ENCODE measurements around the gene S100A8. TPM values are rescaled to one million over a fixed set of nuclear protein-coding genes. Genes with fewer than 3 reads are reported as not detected.

Gene S100A8
- polyA plus RNA-seq, 5 donors, result 12.1 to 30.7 (median 22.1) TPM

DNA sequence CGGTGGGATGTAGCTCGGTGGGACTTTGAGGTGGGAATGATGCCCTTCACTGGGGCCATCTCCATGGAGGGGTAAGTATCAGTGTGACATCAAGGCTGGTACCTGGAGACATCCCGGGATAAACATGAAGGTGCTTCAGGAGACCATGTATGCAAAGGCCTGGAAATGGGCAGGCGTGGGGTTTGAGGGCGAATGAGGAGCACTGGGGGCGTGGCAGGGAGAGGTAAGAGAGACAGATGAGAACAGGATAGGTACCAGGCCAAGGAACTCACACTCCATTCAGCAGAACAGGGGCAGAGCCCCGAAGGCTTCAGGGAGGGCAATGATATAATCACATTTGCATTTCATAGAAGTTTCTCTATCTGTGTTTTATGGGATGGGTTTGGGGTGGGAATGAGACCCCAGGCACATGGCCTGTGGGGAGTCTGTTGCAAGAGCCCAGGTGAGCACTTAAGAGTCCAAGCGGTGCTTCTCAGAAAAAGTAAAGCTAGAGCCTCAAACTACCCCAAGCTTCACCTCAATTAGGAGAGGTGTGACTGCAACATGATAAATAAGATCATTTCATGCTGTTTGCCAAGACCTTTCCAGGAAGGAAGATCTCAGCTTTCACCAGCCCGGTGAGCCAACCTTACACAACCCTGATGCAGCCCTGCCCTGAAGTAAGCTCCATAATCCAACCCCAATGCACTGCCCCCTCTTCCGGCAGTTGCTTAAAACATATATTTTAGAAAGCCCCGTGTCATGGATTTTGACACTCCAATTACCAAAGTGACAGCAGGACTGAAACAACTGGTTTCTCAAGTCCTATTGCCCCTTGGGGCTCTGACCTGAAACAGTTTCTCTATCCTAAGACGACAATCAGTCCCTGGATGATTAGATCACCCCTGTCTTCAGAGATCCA, 25.9 kb downstream of the S100A8 start:
- no peak for DNase-seq

DNA sequence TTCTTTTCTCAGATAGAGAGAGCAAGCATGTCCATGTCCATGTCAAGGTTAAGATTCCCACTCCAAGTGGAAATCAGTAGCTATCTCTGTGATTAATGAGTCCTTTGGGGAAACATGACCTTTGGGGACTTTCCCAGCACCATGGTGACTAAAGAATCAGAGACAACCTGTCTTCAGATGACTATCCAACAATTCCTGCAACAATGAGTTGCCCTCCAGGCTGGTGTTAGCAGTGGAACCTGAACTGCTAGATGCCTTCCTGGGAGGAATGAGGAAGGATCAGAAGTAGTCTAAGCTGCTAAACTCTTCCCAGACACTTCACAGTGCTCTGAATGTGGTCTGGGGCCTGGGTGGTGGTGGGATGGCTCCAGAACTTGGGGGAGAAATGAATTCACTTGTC, 26.7 kb downstream of the S100A8 start:
- DNase-seq, result no peak

DNA sequence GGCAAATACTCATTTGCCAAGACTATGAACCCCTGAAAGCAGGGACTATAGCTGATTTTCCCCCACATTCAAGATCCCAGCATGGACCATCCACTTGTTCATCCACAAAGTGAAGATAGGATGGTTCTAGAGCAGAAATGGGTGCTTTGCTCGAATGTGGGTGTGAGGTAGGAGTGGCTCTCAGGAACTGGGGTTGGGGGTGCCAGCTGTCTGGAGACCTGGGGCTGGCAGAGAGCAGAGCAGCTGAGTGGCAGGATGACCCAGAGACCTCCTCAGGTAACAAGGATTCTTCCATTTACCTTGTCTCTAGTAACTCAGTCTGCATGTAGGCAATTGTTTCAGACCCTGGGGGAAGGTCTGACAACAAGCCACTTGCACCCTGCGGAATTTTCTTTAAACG, 27.2 kb downstream of the S100A8 start:
- no peak for DNase-seq

DNA sequence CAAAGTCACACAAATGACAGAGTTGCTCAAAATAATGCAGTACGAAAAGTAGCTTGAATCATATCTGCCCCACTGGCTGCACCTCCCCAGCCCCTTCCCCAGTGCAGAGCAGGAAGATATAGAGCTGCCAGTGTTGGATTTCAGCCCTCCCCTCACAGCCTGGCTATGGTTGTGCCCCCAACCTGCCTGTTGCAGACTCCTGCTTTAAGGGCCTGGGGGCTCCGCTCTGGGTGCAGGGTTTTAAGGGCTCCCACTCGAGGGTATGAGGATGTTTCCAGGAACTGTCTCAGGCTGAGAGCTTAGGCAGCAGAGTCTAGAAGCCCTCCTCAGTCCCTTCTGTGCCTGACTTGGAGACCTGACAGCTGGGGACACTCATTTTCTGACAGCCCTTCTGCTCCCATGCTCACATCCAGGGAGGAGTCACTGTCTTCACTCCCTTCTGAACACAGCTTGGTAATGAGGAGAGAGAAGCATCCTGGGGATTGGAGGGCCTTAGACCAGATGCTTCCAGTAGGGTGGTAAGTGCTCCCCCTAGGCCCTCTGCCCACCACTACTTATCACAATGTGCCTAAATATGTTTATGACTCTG, 28.6 kb downstream of the S100A8 start:
- DNase-seq, result peak; percentile 16 to 20

DNA sequence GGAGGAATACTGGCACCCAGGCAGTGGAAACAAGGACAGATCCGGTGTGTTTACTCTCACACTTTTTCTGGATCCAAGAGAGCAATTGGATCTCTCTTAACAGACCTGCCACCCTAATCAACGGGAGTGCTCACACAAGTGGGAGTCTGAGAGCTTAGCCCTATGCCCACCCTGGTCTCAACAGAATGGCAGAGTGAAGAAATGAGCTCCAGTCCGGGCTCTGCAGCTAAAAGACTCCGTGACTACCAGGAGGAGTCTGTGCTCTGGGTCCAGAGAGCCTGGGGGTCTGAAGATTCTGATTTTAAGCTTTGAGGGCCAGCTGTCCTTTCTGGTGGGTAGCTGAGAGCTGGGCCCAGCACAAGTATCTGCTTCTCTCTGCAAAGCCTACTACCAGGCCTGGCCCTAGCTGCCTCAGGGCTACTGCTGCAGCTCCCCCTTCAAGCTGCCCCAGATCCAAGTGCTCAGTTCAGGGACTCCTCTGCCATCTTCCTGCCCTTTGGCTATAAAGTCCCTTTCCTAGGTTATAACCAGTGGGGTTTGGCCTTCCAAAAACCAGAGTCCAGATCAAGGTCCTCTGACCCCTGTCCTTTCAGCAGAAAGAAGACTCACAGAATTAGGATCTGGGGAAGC, 29.3 kb downstream of the S100A8 start:
- DNase-seq, result no peak

DNA sequence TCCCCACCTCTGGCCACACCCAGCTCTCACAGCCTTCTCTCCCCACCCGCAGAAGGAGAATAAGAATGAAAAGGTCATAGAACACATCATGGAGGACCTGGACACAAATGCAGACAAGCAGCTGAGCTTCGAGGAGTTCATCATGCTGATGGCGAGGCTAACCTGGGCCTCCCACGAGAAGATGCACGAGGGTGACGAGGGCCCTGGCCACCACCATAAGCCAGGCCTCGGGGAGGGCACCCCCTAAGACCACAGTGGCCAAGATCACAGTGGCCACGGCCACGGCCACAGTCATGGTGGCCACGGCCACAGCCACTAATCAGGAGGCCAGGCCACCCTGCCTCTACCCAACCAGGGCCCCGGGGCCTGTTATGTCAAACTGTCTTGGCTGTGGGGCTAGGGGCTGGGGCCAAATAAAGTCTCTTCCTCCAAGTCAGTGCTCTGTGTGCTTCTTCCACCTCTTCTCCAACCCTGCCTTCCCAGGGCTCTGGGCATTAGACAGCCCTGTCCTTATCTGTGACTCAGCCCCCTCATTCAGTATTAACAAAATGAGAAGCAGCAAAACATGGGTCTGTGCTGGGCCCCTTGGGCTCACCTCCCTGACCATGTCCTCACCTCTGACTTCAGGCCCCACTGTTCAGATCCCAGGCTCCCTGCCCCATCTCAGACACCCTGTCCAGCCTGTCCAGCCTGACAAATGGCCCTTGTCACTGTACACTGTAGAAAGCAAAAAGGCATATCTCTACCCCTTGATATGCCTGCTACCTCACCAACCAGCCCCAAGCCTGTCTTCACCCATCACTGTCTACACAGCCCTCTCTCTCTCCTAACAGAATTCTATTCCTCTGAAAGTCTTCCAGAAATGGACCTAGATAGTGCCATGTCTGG, 30.0 kb downstream of the S100A8 start:
- DNase-seq, result no peak

DNA sequence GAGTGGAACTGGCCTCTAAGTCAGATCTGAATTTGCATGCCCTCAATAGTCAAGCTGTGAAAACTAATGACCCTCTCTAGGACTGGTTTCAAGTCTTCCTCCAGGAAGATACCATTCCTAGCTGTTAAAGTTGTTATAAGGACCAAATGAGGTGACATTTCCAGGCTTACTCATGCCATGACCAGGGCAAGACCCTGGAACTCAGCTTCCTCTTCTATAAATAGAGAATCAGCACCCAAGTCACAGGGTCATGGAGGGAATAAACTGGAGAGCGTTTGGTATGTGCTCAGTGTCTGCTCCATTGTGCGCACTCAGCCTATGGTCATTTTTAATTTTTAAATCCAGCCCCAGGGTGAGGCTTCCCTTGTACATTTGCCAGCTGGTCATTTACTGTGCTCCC, 30.7 kb downstream of the S100A8 start:
- DNase-seq, result no peak

DNA sequence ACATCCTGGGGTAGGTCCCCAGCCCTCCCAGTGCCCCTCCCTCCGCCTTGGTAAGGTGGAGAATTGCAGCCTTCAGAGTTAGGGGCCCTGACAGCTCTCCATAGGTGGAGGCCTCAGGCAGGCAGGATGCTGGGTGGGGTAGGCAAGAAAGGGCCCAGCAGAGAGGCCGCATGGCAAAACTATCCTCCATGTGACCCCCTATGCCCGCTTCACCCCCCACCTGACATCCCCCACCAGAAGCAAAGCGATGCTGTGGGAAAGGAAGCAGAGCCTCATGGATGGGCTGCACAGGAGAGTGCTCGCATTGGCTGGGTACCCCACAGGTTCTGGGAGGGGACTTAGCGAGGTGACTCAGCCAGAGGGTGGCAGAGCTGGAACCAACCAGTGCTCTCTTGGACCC, 31.6 kb downstream of the S100A8 start:
- DNase-seq, result no peak

DNA sequence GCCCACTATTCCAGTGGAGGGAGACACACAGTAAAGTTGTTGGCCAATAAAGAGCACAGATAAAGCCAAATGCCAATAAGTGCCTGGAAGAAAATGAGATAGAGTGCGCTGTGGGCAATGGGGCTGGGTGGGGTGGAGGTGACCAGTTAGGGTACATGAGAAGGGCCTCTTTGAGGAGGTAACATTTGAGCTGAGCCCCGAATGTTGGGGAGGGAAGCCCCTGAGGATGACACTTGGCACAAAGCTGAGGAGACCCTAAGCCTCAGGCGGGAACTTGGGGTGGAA, 32.2 kb downstream of the S100A8 start:
- DNase-seq, result no peak

DNA sequence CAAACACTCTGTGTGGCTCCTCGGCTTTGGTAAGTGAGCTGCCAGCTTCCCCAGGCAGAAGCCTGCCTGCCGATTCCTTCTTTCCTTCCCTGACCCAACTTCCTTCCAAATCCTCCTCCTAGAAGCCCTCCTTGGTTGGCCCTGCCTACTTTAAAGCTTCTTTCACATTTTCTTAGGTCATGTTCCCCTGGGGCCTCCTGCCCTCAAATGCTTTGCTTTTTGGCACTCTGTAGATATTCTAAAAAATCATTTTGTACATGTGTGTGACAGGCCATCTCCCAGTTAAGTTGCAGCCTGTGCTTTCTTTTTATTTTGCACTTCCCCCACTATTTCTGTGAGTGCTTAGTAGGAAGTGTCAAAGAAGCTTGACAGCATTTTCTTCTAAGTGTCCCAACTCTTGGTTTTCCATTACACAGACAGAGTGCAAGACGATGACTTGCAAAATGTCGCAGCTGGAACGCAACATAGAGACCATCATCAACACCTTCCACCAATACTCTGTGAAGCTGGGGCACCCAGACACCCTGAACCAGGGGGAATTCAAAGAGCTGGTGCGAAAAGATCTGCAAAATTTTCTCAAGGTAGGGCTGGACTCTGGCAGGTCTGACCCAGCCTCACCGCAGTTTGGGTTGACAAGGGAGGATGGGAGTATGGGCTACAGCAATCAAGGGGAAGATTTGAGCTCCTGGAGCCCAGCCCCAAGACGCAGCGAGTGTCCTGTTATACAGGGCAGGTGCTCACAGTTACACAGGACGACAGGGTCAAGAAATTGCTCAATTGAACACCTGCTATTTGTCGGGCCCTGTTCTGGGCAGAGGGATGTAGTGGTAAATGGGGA, 32.8 kb downstream of the S100A8 start, which contains the start of gene S100A9:
TSS of gene S100A9 (plus strand) at position 2 of the 838 bp plus-strand sequence. CDS start at position 432, 430 bp downstream.
- DNase-seq, result no peak

DNA sequence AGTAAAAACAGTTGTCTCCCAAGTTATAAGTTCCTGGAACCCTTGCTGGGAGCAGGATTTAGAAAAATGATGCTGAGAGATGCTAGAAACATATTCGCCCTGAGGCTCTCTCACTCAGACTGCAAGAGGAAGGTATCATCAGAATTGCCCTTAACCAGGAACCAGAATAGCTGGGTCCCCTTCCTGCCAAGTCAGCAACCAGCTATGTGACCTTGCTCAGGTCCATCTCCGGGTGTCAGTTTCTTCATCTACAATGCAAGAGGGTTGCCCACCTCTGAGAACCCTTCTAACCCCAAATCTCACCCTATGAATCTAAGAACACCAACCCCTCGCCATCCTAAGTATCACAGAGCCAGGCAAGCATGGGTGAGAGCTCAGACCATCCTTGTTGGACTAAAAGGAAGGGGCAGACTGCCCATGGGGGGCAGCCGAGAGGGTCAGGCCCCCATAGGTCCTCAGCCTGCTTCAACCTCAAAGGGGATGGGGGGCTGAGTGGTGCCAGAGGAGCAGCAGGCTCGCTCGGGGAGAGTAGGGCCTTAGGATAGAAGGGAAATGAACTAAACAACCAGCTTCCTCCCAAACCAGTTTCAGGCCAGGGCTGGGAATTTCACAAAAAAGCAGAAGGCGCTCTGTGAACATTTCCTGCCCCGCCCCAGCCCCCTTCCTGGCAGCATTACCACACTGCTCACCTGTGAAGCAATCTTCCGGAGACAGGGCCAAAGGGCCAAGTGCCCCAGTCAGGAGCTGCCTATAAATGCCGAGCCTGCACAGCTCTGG, 33.6 kb downstream of the S100A8 start:
- no peak for DNase-seq

DNA sequence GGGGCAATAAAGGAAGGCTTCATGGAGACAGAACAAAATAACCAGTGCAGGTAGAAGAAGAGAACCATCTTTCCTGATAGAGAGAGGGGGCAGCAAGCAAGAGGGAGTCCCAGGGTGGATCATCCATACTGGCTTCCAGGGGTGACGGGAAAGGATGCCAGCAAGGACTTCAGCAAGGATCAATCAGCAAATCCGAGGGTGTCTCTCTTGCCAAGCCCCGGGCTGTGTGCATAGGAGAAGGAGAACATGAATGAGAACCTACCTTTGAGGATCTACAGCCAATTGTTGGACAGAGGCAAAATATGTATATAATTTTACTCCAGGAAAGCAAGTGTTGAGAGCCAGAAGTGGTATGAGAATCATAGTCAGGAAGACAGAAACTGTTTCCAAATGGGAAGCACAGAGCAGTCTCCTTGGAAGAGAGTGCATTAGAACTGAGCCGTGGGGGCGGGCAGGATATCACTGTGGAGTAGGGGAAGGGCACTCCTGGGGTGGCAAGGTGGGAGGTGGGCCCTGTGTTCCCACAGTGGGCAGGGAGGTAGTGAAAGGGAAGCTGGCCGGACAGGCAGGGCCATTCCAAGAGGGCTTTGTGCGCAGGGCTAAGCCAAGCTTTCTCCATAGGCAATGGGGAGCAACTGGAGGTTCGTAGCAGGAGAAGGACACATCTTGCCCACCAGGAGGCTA, 34.3 kb downstream of the S100A8 start:
- DNase-seq, result no peak

DNA sequence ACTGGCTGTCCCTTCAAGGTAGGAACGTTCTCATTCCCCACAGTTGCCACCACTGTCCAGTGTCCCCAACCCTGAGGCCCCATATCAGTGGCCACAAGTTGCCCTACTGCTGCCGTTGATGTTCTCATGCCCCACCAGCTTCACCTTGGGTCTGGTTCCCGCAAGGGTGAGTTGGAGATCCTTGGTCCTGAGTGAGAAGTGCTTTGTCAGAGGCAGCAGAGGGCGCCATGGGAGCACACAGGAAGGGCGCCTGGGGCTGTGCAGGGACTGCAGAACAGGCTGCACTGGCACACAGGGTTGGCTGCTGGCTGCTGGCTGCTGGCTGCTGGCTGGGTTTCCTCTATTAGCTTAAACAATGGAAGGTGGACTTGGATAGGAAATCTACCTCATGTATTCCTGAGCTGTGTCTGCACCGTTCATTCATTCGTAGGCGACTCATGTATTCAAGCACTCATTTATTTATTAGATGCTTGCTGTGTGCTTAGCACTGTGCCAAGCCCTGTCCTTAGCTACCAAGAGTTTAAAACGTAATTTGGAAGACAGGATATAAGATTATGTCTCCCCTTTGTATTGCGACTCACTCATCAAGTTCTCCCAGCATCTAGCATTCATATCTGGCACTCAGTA, 35.3 kb downstream of the S100A8 start:
- DNase-seq, result no peak

DNA sequence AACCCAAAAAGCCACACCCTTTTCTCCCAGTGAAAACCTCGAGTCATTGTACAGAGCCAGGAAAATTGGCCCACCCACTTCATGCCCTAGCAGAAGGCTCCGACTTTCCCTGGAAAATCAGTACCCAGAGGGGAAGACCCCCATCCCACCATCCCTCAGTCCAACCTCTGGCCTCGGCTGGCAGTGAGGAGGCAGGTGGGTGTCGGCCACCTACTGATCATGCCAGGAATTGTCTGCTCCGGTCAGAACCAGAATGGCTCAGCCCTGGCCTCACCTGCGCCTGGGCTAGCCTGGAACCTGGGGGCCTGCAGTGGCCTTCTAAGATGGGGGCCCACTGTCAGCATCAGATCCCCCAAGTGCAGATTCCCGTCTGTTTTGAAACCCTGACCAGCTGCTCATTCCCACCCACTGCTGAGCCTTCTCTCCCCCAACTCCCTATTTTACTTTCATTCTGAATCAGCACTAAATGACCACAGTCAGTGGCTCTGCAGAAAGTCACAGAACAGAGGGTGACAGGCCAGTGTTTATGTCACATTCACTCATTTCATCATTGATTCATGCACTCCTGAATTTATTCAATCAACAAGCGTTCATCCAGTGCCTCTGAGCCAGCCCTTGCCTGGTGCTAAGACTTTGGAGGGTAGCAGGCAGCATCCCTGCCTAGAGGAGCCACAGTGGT, 36.2 kb downstream of the S100A8 start:
- DNase-seq, result no peak

DNA sequence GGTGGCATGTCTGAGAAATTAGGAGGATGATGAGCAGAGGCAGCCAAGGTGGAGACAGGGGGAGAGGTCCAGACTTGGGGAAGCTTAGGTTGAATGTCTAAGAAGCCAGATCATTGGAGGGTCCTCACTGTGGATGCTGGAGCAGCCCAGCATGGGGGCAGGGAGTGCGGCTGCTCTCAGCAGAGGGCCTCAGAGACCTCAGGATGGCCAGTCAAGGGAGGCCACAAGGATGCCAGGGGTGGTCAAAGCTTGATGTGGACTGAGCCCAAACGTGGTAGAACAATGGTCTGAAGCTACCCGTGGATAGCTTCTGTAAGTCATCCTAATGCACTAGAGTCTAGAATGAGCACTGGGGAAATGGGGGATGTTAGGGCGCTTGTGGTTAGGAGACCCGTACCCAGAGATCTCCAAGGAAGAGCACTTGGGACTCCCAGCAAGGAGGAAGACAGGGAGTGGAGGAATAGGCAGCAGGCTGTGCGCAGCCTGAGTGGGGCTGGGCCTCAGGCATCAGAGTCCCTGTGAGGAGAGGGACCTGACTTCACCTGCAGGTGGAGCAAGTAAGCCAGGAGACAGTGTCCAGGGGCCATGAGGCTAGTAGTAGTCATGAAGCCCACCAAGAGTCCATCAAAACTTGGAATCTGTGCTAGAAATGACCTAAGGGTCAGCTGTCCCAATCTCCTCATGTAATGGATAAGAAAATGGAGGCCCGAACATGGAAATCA, 37.5 kb downstream of the S100A8 start:
- DNase-seq, result no peak

DNA sequence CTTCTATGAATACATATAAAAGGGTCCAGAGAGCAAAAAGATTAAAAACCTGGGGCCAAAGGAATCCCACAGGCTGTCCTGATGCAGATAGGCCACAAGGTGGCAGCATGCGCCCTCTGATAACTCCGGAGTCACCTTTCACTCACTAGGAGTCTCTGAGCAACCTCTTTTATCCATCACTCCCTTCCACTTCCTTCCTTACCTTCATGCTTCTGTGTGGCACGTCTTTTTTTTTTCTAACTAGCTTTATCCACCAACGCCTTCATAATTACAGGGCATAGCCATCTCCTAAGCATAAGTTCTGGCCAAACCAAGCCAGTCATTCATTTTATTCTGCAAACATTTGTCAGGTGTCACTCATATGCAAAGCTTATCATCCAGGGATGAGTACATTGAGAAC, 38.4 kb downstream of the S100A8 start:
- peak; percentile 20 to 59 for DNase-seq

DNA sequence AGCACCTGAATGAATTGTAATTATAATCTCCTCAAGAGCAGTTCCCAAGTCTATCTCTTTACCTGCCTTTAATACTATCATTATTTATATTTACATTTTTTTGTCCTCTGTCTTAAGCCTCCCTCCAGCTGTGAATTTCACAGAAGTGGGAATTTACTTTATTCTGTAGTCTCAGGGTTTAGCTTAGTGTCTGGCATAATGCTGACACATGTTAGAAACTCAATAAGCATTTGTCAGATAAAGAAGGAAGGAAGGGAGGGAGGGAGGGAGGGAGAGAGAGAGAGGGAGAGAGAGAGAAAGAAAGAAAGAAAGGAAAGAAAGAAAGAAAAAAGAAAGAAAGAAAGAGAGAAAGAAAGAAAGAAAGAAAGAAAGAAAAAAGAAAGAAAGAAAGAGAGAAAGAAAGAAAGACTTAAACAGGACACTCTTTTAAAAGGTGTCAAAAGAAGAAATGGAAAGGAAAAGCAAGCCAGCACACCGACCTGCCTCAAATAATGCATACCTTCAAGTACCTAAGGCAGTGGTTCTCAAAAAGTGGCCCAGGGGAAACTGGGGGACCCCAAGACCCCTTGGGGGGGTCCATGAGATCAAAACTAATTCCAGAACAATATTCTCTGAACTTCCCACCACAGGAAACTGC, 40.4 kb downstream of the S100A8 start:
- DNase-seq, result no peak
